A549 (cell line): ENCODE data around the gene NUDT21. TPM values are rescaled to one million over a fixed set of nuclear protein-coding genes. Genes with fewer than 3 reads are reported as not detected.

Experiments used
- ATAC-seq, 2 experiments: fragments of 200-7000 bp in 1 of 2; fragments of >200 bp in 1 of 2; cut with Nextera tagmentation in 1 of 2; cut with Tn5 transposase in 1 of 2; 3 replicates each; pipeline versions ENCODE4 v1.8.0 to v1.9.1; 2018 to 2020; ENCODE audit warnings: mild to moderate bottlenecking in 1 of 2, moderate library complexity in 1 of 2
- CTCF ChIA-PET: fragments of 300-600 bp; sonication (Branson Sonifier 250); formaldehyde crosslinking; extraction: SDS; loops from one replicate; lab custom pipeline; 2021; ENCODE audit warnings: antibody characterized with exemption, inconsistent platforms; lab: Yijun Ruan, JAX
- POLR2A ChIA-PET: fragments of 350-600 bp; formaldehyde crosslinking; extraction: SDS; loops from one replicate; lab custom pipeline; 2021; ENCODE audit warnings: antibody characterized with exemption, inconsistent platforms; lab: Yijun Ruan, JAX
- DNase-seq, 2 experiments: peaks; one replicate each; pipeline versions ENCODE4 v3.0.0 to v3.0.0-alpha.2; 2011 to 2016; ENCODE audit warnings: low read depth in 1 of 2, low spot score in 1 of 2
- FAIRE-seq: peaks from 2 replicates; lab custom pipeline; 2011; peaks lifted over from hg19 to GRCh38; lab: Jason Lieb, UNC
- H3K27ac ChIP-seq, 2 experiments: fragments of >200 bp; sonication (Bioruptor Twin); formaldehyde crosslinking; 3 replicates each; pipeline ENCODE4 v1.5.1; 2016 to 2017
- H3K4me1 ChIP-seq: fragments of >200 bp; sonication (Bioruptor Twin); formaldehyde crosslinking; 3 replicates; pipeline ENCODE4 v1.6.1; 2016
- H3K4me2 ChIP-seq: fragments of >200 bp; sonication (Bioruptor Twin); formaldehyde crosslinking; 3 replicates; pipeline ENCODE4 v1.6.1; 2016
- H3K4me3 ChIP-seq: fragments of >200 bp; sonication (Bioruptor Twin); formaldehyde crosslinking; 3 replicates; pipeline ENCODE4 v1.5.1; 2016
- H3K9me3 ChIP-seq: fragments of >200 bp; sonication (Bioruptor Twin); formaldehyde crosslinking; 3 replicates; pipeline ENCODE4 v1.6.1; 2016
- CBX8 ChIP-seq: fragments of 200-600 bp; sonication (generic); IDR thresholded peaks from 2 replicates; pipeline ENCODE4 v1.6.1; 2016
- CHD2 ChIP-seq: fragments of 150-350 bp; IDR thresholded peaks from 2 replicates; pipeline ENCODE4 v1.6.1; 2014; ENCODE audit warnings: low read length; ENCODE audit not compliant: partially characterized antibody
- EHF ChIP-seq: fragments of 250-450 bp; sonication (Bioruptor Pico); IDR thresholded peaks from 2 replicates; pipeline ENCODE4 v1.5.0; 2020; ENCODE audit warnings: mild to moderate bottlenecking
- EP300 ChIP-seq, 2 experiments: fragments of >200 bp; sonication (Bioruptor Twin); formaldehyde crosslinking; IDR thresholded peaks; 2 replicates in 1 of 2; 3 replicates in 1 of 2; pipeline ENCODE4 v1.6.1; 2016 to 2017
- HDAC2 ChIP-seq: fragments of 200-600 bp; sonication (generic); IDR thresholded peaks from 2 replicates; pipeline ENCODE4 v1.6.1; 2016
- HOXA7 ChIP-seq: fragments of 250-450 bp; sonication (Bioruptor Pico); IDR thresholded peaks from 2 replicates; pipeline ENCODE4 v1.5.0; 2020; ENCODE audit warnings: mild to moderate bottlenecking, moderate library complexity
- JUNB ChIP-seq: fragments of >200 bp; sonication (Bioruptor Twin); formaldehyde crosslinking; IDR thresholded peaks from 2 replicates; pipeline ENCODE4 v1.6.1; 2016
- NFE2L2 ChIP-seq: fragments of 150-350 bp; conservative IDR thresholded peaks from 2 replicates; pipeline ENCODE4 v1.6.1; 2014; ENCODE audit warnings: low read length
- RARB ChIP-seq: fragments of 250-450 bp; sonication (Bioruptor Pico); IDR thresholded peaks from 2 replicates; pipeline ENCODE4 v1.8.0; 2021; ENCODE audit warnings: mild to moderate bottlenecking, moderate library complexity
- RFX5 ChIP-seq: fragments of 450-650 bp; IDR thresholded peaks from 2 replicates; pipeline ENCODE4 v1.7.1; 2014; ENCODE audit warnings: antibody characterized with exemption, mild to moderate bottlenecking, moderate library complexity
- RNF2 ChIP-seq: fragments of 200-600 bp; sonication (generic); IDR thresholded peaks from 2 replicates; pipeline ENCODE4 v1.6.1; 2016; ENCODE audit warnings: low read depth, mild to moderate bottlenecking, antibody characterized with exemption, moderate library complexity, borderline replicate concordance
- SREBF2 ChIP-seq: fragments of 450-650 bp; IDR thresholded peaks from 2 replicates; pipeline ENCODE4 v1.6.1; 2014; ENCODE audit warnings: mild to moderate bottlenecking, moderate library complexity
- ZFP36 ChIP-seq: fragments of 450-650 bp; IDR thresholded peaks from 2 replicates; pipeline ENCODE4 v1.6.1; 2014; ENCODE audit warnings: borderline replicate concordance; ENCODE audit not compliant: partially characterized antibody
- ZSCAN20 ChIP-seq: fragments of 250-450 bp; sonication (Bioruptor Pico); IDR thresholded peaks from 2 replicates; pipeline ENCODE4 v1.8.0; 2022; ENCODE audit warnings: mild to moderate bottlenecking, moderate library complexity
- WGBS: methylation state at CpG from one replicate; pipeline ENCODE4 v1.1.6; 2017; ENCODE audit errors: missing lambda C conversion rate; 5-methylcytosine and 5-hydroxymethylcytosine counted together
- polyA plus RNA-seq, 4 experiments: library from polyadenylated mRNA; depleted of rRNA in 3 of 4; stranded (reverse); fragments of >200 nt; fragmentation: RNase III in 1 of 4; extraction: RNeasy Plus Mini Kit Qiagen cat#74134 plus additional on column Dnase treatment in 1 of 4; gene quantifications; 2 replicates in 3 of 4; 3 replicates in 1 of 4; pipeline ENCODE4 v1.2.3, GENCODE V29; 2011 to 2017
- TF ChIP-seq, protein P1 (sequence below): fragments of 250-450 bp; sonication (Bioruptor Pico); IDR thresholded peaks from 2 replicates; pipeline ENCODE4 v1.5.0; 2021; ENCODE audit warnings: mild to moderate bottlenecking, moderate library complexity, borderline replicate concordance
- TF ChIP-seq, protein P2 (sequence below): fragments of 150-350 bp; IDR thresholded peaks from 2 replicates; pipeline ENCODE4 v1.6.1; 2014; ENCODE audit warnings: low read depth, mild to moderate bottlenecking, low read length
- TF ChIP-seq, protein P3 (sequence below): IDR thresholded peaks from 2 replicates; pipeline ENCODE4 v1.6.1; 2012; ENCODE audit warnings: low read depth, borderline replicate concordance
- TF ChIP-seq, protein P4 (sequence below): fragments of 200-600 bp; sonication (generic); IDR thresholded peaks from 2 replicates; pipeline ENCODE4 v1.6.1; 2016; ENCODE audit warnings: antibody characterized with exemption, mild to moderate bottlenecking, moderate library complexity
- TF ChIP-seq, protein P5 (sequence below): IDR thresholded peaks from 2 replicates; pipeline ENCODE4 v1.6.1; 2012

The NUDT21 gene
- polyA plus RNA-seq, 2 of the 4 experiments (the other 2 are of a cell fraction), result 58.7 to 153 TPM

DNA sequence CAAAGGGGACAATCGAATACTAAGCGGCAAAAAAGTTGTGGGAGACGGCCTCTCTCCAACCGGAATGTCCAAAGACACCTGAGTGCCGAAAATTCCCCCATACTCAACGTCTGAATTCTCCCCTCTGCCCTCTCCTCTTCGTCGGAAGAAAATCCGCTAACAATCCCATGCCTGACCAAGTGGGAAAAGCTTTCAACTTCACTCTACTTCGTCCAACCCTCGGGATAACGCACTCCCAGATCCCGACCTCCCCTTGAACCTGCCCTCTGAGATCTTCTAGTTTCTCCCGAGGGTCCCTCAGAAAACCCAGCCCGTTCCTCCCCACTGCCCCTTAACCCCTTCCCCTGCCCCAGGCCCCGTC, 26.7 kb downstream of the NUDT21 start:
- Histone ChIP-seq H3K9me3 (no peaks in the 10 kb centered on the region), H3K4me1 (peaks cover 42% of the 10 kb centered on the region), H3K4me3 (peak overlapping the region; percentile 98), H3K27ac (peak overlapping the region; percentile 92 to 93), H3K4me2 (peak overlapping the region; percentile 82)
- TF ChIP-seq ZSCAN20 (CRISPR knock-in tag), result no peak
- TF ChIP-seq, protein P1, sequence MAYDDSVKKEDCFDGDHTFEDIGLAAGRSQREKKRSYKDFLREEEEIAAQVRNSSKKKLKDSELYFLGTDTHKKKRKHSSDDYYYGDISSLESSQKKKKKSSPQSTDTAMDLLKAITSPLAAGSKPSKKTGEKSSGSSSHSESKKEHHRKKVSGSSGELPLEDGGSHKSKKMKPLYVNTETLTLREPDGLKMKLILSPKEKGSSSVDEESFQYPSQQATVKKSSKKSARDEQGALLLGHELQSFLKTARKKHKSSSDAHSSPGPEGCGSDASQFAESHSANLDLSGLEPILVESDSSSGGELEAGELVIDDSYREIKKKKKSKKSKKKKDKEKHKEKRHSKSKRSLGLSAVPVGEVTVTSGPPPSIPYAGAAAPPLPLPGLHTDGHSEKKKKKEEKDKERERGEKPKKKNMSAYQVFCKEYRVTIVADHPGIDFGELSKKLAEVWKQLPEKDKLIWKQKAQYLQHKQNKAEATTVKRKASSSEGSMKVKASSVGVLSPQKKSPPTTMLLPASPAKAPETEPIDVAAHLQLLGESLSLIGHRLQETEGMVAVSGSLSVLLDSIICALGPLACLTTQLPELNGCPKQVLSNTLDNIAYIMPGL (CRISPR knock-in tag), result no peak
- TF ChIP-seq, protein P2, sequence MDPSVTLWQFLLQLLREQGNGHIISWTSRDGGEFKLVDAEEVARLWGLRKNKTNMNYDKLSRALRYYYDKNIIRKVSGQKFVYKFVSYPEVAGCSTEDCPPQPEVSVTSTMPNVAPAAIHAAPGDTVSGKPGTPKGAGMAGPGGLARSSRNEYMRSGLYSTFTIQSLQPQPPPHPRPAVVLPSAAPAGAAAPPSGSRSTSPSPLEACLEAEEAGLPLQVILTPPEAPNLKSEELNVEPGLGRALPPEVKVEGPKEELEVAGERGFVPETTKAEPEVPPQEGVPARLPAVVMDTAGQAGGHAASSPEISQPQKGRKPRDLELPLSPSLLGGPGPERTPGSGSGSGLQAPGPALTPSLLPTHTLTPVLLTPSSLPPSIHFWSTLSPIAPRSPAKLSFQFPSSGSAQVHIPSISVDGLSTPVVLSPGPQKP, result no peak
- TF ChIP-seq ZFP36, result no peak
- no peak for TF ChIP-seq RFX5
- TF ChIP-seq RNF2, result no peak
- TF ChIP-seq HOXA7 (CRISPR knock-in tag), result no peak
- TF ChIP-seq EHF, result no peak
- no peak for TF ChIP-seq HDAC2
- no peak for TF ChIP-seq CHD2
- TF ChIP-seq, protein P3, sequence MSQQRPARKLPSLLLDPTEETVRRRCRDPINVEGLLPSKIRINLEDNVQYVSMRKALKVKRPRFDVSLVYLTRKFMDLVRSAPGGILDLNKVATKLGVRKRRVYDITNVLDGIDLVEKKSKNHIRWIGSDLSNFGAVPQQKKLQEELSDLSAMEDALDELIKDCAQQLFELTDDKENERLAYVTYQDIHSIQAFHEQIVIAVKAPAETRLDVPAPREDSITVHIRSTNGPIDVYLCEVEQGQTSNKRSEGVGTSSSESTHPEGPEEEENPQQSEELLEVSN, result no peak
- TF ChIP-seq JUNB, result no peak
- CTCF ChIA-PET, result interaction anchor here (1.1 kb wide), 1 partner anchor 23 kb away, joined by 4 read pairs; no protein-coding TSS in a partner anchor
- FAIRE-seq (no peak), DNase-seq (no peak), ATAC-seq (peak; percentile 3 to 37; a peak in 3 of 6 replicates)
- 2% methylated on average over 15 of the region's 16 CpGs for WGBS
- POLR2A ChIA-PET, result interaction anchor here (1.2 kb wide), 1 partner anchor 27 kb away, joined by 4 read pairs; the partner anchor contains the start of genes NUDT21 and OGFOD1

DNA sequence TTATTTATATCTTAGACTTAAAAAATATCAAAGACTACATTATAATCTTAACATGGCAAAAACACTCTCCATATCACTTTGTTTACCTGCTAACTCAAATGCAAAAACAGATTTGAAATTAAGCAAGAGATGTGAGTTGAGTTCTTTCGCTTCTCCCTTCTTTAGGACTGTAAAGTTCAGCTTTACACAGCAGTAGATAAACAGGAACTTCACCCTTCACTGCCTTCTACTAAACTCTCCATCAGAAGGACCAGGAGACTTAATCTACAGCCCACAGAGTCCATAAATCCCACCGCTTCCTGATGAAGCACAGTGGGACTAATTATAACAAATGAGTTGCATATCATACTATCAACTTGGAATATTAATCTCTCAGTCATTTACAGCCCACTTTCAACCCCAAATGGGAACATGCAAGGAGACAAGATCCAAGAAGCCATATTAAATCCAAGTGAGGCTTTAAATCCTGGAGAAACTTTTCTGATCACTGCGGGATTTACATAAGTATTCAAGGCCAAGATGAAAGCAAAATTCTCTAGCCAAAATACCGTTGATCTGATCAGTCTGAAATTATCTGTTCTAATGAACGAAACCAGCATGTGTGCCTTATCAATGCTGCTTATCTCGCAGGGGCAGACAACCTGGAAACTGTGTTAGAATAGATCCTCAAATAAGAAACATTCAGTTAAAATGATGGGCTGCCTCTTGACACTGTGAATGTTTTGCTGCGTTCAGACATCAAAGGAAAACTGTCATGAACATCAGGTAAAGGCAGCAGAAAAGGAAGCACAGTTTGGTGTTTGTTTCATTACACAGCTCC, 27.3 kb downstream of the NUDT21 start:
- no peak for DNase-seq
- ChIA-PET CTCF (interaction anchor here (1.1 kb wide), 1 partner anchor 23 kb away, joined by 4 read pairs; no protein-coding TSS in a partner anchor), POLR2A (interaction anchor here (1.2 kb wide), 1 partner anchor 27 kb away, joined by 4 read pairs; the partner anchor contains the start of genes NUDT21 and OGFOD1)
- Histone ChIP-seq H3K4me3 (peak overlapping the region; percentile 98), H3K4me1 (peaks cover 42% of the 10 kb centered on the region), H3K9me3 (no peaks in the 10 kb centered on the region), H3K27ac (peak overlapping the region; percentile 92 to 93), H3K4me2 (peak overlapping the region; percentile 82)
- no peak for FAIRE-seq
- 39% methylated on average over 7 of the region's 7 CpGs for WGBS
- TF ChIP-seq RARB (CRISPR knock-in tag) (no peak), SREBF2 (no peak), EP300 (IDR thresholded peaks at IDR 0.05) (no peak), CHD2 (no peak), CBX8 (no peak), NFE2L2 (no peak)
- TF ChIP-seq, protein P4, sequence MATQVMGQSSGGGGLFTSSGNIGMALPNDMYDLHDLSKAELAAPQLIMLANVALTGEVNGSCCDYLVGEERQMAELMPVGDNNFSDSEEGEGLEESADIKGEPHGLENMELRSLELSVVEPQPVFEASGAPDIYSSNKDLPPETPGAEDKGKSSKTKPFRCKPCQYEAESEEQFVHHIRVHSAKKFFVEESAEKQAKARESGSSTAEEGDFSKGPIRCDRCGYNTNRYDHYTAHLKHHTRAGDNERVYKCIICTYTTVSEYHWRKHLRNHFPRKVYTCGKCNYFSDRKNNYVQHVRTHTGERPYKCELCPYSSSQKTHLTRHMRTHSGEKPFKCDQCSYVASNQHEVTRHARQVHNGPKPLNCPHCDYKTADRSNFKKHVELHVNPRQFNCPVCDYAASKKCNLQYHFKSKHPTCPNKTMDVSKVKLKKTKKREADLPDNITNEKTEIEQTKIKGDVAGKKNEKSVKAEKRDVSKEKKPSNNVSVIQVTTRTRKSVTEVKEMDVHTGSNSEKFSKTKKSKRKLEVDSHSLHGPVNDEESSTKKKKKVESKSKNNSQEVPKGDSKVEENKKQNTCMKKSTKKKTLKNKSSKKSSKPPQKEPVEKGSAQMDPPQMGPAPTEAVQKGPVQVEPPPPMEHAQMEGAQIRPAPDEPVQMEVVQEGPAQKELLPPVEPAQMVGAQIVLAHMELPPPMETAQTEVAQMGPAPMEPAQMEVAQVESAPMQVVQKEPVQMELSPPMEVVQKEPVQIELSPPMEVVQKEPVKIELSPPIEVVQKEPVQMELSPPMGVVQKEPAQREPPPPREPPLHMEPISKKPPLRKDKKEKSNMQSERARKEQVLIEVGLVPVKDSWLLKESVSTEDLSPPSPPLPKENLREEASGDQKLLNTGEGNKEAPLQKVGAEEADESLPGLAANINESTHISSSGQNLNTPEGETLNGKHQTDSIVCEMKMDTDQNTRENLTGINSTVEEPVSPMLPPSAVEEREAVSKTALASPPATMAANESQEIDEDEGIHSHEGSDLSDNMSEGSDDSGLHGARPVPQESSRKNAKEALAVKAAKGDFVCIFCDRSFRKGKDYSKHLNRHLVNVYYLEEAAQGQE, result no peak
- TF ChIP-seq, protein P5, sequence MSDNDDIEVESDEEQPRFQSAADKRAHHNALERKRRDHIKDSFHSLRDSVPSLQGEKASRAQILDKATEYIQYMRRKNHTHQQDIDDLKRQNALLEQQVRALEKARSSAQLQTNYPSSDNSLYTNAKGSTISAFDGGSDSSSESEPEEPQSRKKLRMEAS, result no peak
- TF ChIP-seq, protein P1 (CRISPR knock-in tag), result no peak
- ATAC-seq, result no peak
